ENCODE measurements around the gene MBTD1. TPM values are rescaled to one million over a fixed set of nuclear protein-coding genes. Genes with fewer than 3 reads are reported as not detected.
A peak's percentile ranks its signal among the peaks of the same experiment; 100 is the strongest.

Gene MBTD1
- total and polyA plus RNA-seq, 9 of the 15 experiments (the other 6 are each of a cell fraction or from before 2014, with no cell fraction given): 2.1 to 26.3 (median 13.3) TPM

- 0 out of 2 replicates have a peak, but pooled peaks have one; percentile 23 for TF ChIP-seq SMARCA4 (IDR thresholded peaks at IDR 0.05)
Observed at GRCh38 chr17:51132964-51133319, 126.9 kb downstream of the MBTD1 start (continued).

DNA sequence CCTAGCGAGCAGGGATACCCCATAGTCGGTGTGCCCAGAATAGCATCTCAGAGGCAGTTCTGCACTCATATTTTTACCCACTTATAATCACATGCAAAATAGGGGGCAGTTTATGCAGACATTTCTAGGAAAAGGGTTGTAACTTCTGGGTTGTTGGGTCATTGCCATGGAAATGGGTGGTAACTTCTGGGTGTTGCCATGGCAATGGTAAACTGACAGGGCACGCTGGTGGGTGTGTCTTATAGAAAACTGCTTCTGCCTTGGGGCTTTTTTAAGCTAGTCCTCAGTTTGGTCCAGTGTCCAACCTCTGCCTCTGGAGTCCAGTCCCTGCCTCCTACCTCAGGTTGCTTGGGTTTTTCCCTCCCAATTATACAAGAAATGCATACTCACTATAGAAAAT lies 131.8 kb downstream of the MBTD1 start:
- Histone ChIP-seq H3K4me1 (replicated peaks in 1 of 2; ENCODE audit: control insufficient read depth in 2 of 2, insufficient read depth in 2 of 2, low read length in 2 of 2) (peaks cover 4 to 13% of the 10 kb centered on the region in 2 experiments; a peak in 4 of 5 replicates), H3K9me1 (ENCODE audit: control insufficient read depth, insufficient read depth, low read length) (no peaks in the 10 kb centered on the region), H2AFZ (ENCODE audit: low read depth, low read length) (peak overlapping the region; percentile 70), H3K9ac (ENCODE audit: insufficient read depth in 1 of 2, low read depth in 2 of 2, low read length in 2 of 2) (no peak overlapping the region), H3K4me3 (no peak overlapping the region), H3K79me2 (ENCODE audit: control insufficient read depth, insufficient read depth, low read length) (no peaks in the 10 kb centered on the region), H3K4me2 (ENCODE audit: insufficient read depth, low read length) (peak overlapping the region; percentile 32), H3K9me3 (replicated peaks; ENCODE audit: control insufficient read depth, insufficient read depth, low read depth, low read length) (no peaks in the 10 kb centered on the region), H3K27ac (ENCODE audit: extremely low read depth, low read depth, low read length) (peak overlapping the region; percentile 36; the same call in 1 of the 3 replicates), H4K20me1 (replicated peaks; ENCODE audit: control insufficient read depth, insufficient read depth, low read length) (no peaks in the 10 kb centered on the region), H3K36me3 (ENCODE audit: control insufficient read depth, insufficient read depth, low read length) (no peaks in the 10 kb centered on the region), H3K27me3 (ENCODE audit: control insufficient read depth in 2 of 2, insufficient read depth in 2 of 2, low read length in 2 of 2) (no peaks in the 10 kb centered on the region)
- in situ Hi-C loops (cut with MboI) (no loop called here), intact Hi-C loops (cut with micrococcal nuclease) (no loop called here)
- POLR2A ChIA-PET: interaction anchor here (0.5 to 3.2 kb wide), 4 partner anchors 8 to 25 kb away, joined by 3 to 10 read pairs (median 3); partner anchors contain the start of gene NME1
- CTCF ChIA-PET (ENCODE audit: low intra/inter-chr PET ratio): no interaction called here
- BruUV-seq (replicated peaks): no TSS peak
- ATAC-seq: peak; percentile 82
- peak; percentile 61 for FAIRE-seq
- peak in 2 of 4 experiments; percentile 34 to 84 for DNase-seq (ENCODE audit: extremely low read depth in 1 of 4, low spot score in 3 of 4)
- 17% methylated on average over 3 of the region's 3 CpGs for WGBS (ENCODE audit: insufficient coverage, low coverage, missing lambda C conversion rate)
- TF ChIP-seq MEIS2 (IDR thresholded peaks at IDR 0.05; ENCODE audit: partially characterized antibody): peak; percentile 50
- TF ChIP-seq XRCC4 (IDR thresholded peaks at IDR 0.05; ENCODE audit: extremely low read depth, insufficient read depth, insufficient read length): no peak
- peak; percentile 82 for TF ChIP-seq NEUROD1 (IDR thresholded peaks at IDR 0.05; ENCODE audit: borderline replicate concordance, low read depth, low read length, partially characterized antibody)
- TF ChIP-seq, protein P1, sequence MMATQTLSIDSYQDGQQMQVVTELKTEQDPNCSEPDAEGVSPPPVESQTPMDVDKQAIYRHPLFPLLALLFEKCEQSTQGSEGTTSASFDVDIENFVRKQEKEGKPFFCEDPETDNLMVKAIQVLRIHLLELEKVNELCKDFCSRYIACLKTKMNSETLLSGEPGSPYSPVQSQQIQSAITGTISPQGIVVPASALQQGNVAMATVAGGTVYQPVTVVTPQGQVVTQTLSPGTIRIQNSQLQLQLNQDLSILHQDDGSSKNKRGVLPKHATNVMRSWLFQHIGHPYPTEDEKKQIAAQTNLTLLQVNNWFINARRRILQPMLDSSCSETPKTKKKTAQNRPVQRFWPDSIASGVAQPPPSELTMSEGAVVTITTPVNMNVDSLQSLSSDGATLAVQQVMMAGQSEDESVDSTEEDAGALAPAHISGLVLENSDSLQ (IDR thresholded peaks at IDR 0.05): peak; percentile 98
- 0 out of 2 replicates have a peak, but pooled peaks have one; percentile 9 for TF ChIP-seq EP300 (IDR thresholded peaks at IDR 0.05; ENCODE audit: low read length)
- no peak for TF ChIP-seq TBL1XR1 (IDR thresholded peaks at IDR 0.05; ENCODE audit: low read length in 2 of 2)
- peak; percentile 42 to 61; a peak in 2 of 4 replicates for TF ChIP-seq MNT (conservative IDR thresholded peaks at IDR 0.05)
- TF ChIP-seq CXXC5 (CRISPR knock-in tag; IDR thresholded peaks at IDR 0.05): peak; percentile 37; the same call in 1 of the 2 replicates
- peak; percentile 99 for TF ChIP-seq MXI1 (IDR thresholded peaks at IDR 0.05; ENCODE audit: low read depth, low read length)
- TF ChIP-seq NR2C2 (CRISPR knock-in tag; IDR thresholded peaks at IDR 0.05): no peak
- TF ChIP-seq NR2C2 (tag; IDR thresholded peaks at IDR 0.05): peak; percentile 69
- TF ChIP-seq FOXJ2 (tag; IDR thresholded peaks at IDR 0.05): peak; percentile 98
- 0 out of 2 replicates have a peak, but pooled peaks have one; percentile 41 for TF ChIP-seq HMBOX1 (IDR thresholded peaks at IDR 0.05)
- TF ChIP-seq HINFP (tag; conservative IDR thresholded peaks at IDR 0.05; ENCODE audit: low read depth): peak; percentile 92
- 0 out of 2 replicates have a peak, but pooled peaks have one; percentile 33 for TF ChIP-seq NFIC (IDR thresholded peaks at IDR 0.05)
